H4 (cell line): ENCODE results near the gene GINS1. TPM values are rescaled to one million over a fixed set of nuclear protein-coding genes. Genes with fewer than 3 reads are reported as not detected.

Experiments
- DNase-seq: peaks from one replicate; pipeline ENCODE4 v3.0.0-alpha.2; 2015; ENCODE audit warnings: low spot score
- total RNA-seq: library from RNA; depleted of rRNA; stranded (reverse); fragments of >200 nt; shearing (Covaris generic); gene quantifications from 2 replicates; pipeline ENCODE4 v1.2.3, GENCODE V29; 2014; rRNA removed

The GINS1 gene
- total RNA-seq, 1 experiment from 2014 or later = 20.3 TPM

- no peak for DNase-seq
Observed at GRCh38 chr20:25494506-25495188, 87.2 kb downstream of the GINS1 start.

- DNase-seq = no peak
Observed at GRCh38 chr20:25495189-25495824, 87.8 kb downstream of the GINS1 start.

DNA sequence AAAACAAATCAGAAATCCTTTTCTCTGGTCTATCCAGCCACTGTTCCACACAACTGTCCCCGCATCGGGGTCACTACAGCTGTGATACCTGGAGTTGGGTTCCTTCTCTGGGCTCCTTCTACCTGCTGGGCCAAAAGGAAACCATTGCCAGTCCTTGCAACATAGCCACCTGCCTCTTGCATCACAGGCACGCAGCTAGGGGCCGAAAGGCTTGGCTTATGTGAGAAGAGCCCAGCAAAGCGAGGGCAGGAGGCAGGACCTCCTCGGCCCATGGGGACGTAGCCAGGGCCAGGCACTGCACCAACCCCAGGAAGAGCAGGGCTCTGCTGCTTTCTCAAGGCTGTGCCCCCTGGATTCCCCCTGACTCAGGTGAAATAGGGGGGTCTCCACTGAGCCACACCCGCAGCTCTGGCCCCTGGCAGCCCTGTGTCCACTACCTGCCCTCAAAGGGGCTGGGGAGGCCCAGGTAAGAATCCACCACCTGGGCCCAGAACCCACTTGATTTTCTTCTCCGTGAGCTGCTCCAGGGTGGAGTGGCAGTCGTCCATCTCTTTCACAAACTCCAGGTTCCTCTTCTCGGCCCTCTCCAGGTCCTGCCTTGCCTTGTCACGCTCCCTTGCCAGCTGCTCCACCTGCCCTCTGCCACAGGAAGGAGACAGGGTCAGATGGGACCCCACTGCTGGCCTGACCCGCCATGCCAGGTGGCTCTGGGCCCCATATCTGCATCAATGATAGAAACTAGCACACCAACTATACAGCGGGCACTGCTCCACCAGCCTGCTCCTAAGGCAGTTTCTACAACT lies 88.9 kb downstream of the GINS1 start:
- DNase-seq = no peak

DNA sequence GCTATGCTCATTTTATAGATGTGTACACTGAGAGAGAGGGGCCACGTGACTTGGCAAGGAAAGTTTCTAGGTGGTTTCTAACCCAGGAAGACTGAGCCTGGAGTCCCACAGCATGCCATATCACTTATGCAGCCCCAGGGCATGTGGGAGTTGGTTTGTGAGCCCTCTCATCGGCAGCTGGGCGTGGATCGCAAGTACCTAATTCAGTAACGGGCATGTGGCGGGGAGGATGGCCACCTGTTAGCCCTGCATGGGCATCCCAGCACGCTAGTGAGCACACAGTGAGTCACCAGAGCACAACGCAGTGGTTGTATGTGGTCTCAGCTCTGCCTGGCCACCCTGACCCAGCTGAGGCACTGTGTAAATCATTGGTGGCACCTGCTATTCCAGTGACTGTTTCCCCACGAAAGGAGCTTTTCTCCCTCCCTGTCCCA lies 89.5 kb downstream of the GINS1 start:
- peak; percentile 73 for DNase-seq

DNA sequence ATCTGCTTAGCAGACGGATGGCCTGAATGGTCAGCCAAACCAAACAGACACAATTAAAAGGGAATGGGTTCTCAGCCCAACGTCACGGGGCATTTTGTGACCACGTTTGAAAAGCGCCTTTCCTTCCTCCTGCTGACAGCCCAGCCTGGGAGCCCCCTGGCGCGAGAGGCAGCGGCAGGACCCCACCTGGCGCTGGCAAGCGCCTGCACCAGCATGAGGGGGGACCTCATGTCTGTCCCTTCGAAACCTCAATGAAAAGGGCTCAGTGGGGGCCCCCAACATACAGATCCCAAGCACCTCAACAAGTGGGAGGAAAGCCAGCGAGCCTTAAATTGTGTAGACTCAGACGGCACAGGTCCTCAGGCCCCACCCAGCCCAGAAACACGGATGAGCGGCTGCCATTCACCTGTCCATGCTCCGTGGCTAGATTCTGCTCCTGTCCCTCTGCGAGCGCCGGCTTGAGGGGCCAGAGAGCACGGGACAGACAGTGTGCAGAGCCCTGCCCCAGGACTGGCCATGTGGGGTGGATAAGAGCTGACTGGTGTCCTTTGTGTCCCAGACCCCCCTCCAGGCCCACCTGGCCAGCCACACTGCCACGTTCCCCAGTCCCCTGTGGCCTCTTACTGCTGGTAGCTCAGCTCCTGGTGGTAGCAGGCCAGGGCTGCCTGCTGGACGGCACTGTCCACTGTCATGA lies 90.3 kb downstream of the GINS1 start:
- DNase-seq = no peak

Other genes starting within 250 kb of the GINS1 start
- gene ENTPD6, start 212.0 kb upstream of the GINS1 start, total RNA-seq = 21.4 and 22.3 TPM in 2 replicates
- gene PYGB, start 159.6 kb upstream of the GINS1 start, total RNA-seq = 39.4 and 41.1 TPM in 2 replicates
- gene ABHD12, start 16.8 kb upstream of the GINS1 start, total RNA-seq = 22.5 and 24.7 TPM in 2 replicates
- 3.7 and 4.4 TPM in 2 replicates for gene NINL, start 177.9 kb downstream of the GINS1 start, total RNA-seq
- 4.4 and 7.3 TPM in 2 replicates for gene NANP, start 216.3 kb downstream of the GINS1 start, total RNA-seq